ENCODE data around the gene GPR173. TPM values are rescaled to one million over a fixed set of nuclear protein-coding genes. Genes with fewer than 3 reads are reported as not detected.
A peak's percentile ranks its signal among the peaks of the same experiment; 100 is the strongest.

GPR173 gene
- total and polyA plus RNA-seq, 9 of the 15 experiments (the other 6 are each of a cell fraction or from before 2014, with no cell fraction given), result 0.01 TPM; not detected in 8

DNA sequence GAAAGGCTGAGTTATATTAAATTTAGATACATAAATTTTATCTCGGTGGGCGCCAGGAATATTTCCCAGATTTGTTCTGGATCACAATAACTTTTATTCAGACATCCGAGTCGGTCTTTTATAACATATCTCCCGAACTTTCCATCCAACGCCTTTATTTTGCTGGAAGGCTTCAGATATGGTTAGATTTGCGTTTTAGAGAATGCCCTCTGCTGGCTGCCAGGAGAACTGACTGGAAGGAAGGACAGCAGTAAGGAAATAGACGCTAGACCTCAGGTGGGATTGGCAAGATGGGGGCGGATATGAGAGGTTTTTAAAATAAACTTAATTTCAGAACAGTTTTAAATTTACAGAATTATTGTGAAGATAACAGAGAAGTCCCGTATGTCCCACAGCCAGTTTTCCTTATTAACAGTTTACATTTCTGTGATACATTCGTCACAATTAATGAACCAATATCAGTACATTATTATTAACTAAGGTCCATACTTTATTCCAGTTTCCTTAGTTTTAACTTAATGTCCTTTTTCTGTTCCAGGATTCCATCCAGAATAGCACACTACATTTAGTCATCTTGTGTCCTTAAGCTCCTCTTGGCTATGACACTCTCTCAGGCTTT is 40.7 kb downstream of the GPR173 start:
- no peaks in the 10 kb centered on the region; a peak in 1 of 5 replicates for H3K27me3 ChIP-seq (ENCODE audit: control insufficient read depth in 2 of 2, insufficient read depth in 2 of 2, low read length in 2 of 2)
- no TSS peak for BruUV-seq (replicated peaks)
- no peaks in the 10 kb centered on the region for H3K79me2 ChIP-seq (ENCODE audit: control insufficient read depth, insufficient read depth, low read length)
- H3K9ac ChIP-seq (ENCODE audit: insufficient read depth in 1 of 2, low read depth in 2 of 2, low read length in 2 of 2), result no peak overlapping the region
- WGBS (ENCODE audit: insufficient coverage, low coverage, missing lambda C conversion rate), result 8% methylated on average over 11 of the region's 11 CpGs
- H4K20me1 ChIP-seq (replicated peaks; ENCODE audit: control insufficient read depth, insufficient read depth, low read length), result no peaks in the 10 kb centered on the region
- H3K36me3 ChIP-seq (ENCODE audit: control insufficient read depth, insufficient read depth, low read length), result peaks cover 15% of the 10 kb centered on the region; the same call in 2 of the 3 replicates
- no peaks in the 10 kb centered on the region for H3K9me1 ChIP-seq (ENCODE audit: control insufficient read depth, insufficient read depth, low read length)
- POLR2A ChIA-PET, result no interaction called here
- CTCF ChIA-PET (ENCODE audit: low intra/inter-chr PET ratio), result interaction anchor here (1.5 kb wide), 1 partner anchor 18 kb away, joined by 7 read pairs; no protein-coding TSS in a partner anchor
- DNase-seq (ENCODE audit: extremely low read depth in 1 of 4, low spot score in 3 of 4) (peak; percentile 38 to 59 (median 44)), FAIRE-seq (peak; percentile 70), ATAC-seq (no peak)
- H3K27ac ChIP-seq (ENCODE audit: extremely low read depth, low read depth, low read length), result no peak overlapping the region
- H3K4me1 ChIP-seq (replicated peaks in 1 of 2; ENCODE audit: control insufficient read depth in 2 of 2, insufficient read depth in 2 of 2, low read length in 2 of 2), result peaks cover 4 to 5% of the 10 kb centered on the region in 2 experiments; a peak in 2 of 5 replicates
- in situ Hi-C loops (cut with MboI), result no loop called here
- intact Hi-C loops (cut with micrococcal nuclease), result loop anchor here (1.0 kb wide), 1 partner anchor 18 kb away; no protein-coding TSS in a partner anchor
- H2AFZ ChIP-seq (ENCODE audit: low read depth, low read length), result no peak overlapping the region
- no peaks in the 10 kb centered on the region; the same call in 1 of the 2 replicates for H3K9me3 ChIP-seq (replicated peaks; ENCODE audit: control insufficient read depth, insufficient read depth, low read depth, low read length)
- H3K4me3 ChIP-seq, result no peak overlapping the region
- no peak overlapping the region for H3K4me2 ChIP-seq (ENCODE audit: insufficient read depth, low read length)
- TF ChIP-seq SMC3 (conservative IDR thresholded peaks at IDR 0.05; ENCODE audit: insufficient read depth, low read depth, low read length), result peak; percentile 41
- TF ChIP-seq, protein P1, sequence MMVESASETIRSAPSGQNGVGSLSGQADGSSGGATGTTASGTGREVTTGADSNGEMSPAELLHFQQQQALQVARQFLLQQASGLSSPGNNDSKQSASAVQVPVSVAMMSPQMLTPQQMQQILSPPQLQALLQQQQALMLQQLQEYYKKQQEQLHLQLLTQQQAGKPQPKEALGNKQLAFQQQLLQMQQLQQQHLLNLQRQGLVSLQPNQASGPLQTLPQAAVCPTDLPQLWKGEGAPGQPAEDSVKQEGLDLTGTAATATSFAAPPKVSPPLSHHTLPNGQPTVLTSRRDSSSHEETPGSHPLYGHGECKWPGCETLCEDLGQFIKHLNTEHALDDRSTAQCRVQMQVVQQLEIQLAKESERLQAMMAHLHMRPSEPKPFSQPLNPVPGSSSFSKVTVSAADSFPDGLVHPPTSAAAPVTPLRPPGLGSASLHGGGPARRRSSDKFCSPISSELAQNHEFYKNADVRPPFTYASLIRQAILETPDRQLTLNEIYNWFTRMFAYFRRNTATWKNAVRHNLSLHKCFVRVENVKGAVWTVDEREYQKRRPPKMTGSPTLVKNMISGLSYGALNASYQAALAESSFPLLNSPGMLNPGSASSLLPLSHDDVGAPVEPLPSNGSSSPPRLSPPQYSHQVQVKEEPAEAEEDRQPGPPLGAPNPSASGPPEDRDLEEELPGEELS (CRISPR knock-in tag; IDR thresholded peaks at IDR 0.05; ENCODE audit: borderline replicate concordance), result no peak
- peak; percentile 20 to 46; a peak in 3 of 4 replicates for TF ChIP-seq RAD21 (CRISPR knock-in tag; conservative IDR thresholded peaks at IDR 0.05 in 1 of 2, IDR thresholded peaks at IDR 0.05 in 1 of 2)
- no peak for TF ChIP-seq RB1 (IDR thresholded peaks at IDR 0.05; ENCODE audit: low read depth)
- TF ChIP-seq SMARCC2 (IDR thresholded peaks at IDR 0.05; ENCODE audit: low read depth), result no peak
- no peak for TF ChIP-seq ZNF263 (CRISPR knock-in tag; IDR thresholded peaks at IDR 0.05; ENCODE audit: borderline replicate concordance)
- no peak for TF ChIP-seq ZNF436 (CRISPR knock-in tag; IDR thresholded peaks at IDR 0.05)
- no peak for TF ChIP-seq ZNF707 (CRISPR knock-in tag; conservative IDR thresholded peaks at IDR 0.05)
- TF ChIP-seq, protein P2, sequence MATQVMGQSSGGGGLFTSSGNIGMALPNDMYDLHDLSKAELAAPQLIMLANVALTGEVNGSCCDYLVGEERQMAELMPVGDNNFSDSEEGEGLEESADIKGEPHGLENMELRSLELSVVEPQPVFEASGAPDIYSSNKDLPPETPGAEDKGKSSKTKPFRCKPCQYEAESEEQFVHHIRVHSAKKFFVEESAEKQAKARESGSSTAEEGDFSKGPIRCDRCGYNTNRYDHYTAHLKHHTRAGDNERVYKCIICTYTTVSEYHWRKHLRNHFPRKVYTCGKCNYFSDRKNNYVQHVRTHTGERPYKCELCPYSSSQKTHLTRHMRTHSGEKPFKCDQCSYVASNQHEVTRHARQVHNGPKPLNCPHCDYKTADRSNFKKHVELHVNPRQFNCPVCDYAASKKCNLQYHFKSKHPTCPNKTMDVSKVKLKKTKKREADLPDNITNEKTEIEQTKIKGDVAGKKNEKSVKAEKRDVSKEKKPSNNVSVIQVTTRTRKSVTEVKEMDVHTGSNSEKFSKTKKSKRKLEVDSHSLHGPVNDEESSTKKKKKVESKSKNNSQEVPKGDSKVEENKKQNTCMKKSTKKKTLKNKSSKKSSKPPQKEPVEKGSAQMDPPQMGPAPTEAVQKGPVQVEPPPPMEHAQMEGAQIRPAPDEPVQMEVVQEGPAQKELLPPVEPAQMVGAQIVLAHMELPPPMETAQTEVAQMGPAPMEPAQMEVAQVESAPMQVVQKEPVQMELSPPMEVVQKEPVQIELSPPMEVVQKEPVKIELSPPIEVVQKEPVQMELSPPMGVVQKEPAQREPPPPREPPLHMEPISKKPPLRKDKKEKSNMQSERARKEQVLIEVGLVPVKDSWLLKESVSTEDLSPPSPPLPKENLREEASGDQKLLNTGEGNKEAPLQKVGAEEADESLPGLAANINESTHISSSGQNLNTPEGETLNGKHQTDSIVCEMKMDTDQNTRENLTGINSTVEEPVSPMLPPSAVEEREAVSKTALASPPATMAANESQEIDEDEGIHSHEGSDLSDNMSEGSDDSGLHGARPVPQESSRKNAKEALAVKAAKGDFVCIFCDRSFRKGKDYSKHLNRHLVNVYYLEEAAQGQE (IDR thresholded peaks at IDR 0.05; ENCODE audit: borderline replicate concordance), result peak; percentile 35; the same call in 1 of the 2 replicates
- TF ChIP-seq, protein P2 (CRISPR knock-in tag; IDR thresholded peaks at IDR 0.05; ENCODE audit: low read depth), result no peak
- TF ChIP-seq FOXP1 (CRISPR knock-in tag; IDR thresholded peaks at IDR 0.05), result no peak
- TF ChIP-seq MED1 (CRISPR knock-in tag; IDR thresholded peaks at IDR 0.05; ENCODE audit: borderline replicate concordance), result no peak

Measured in K562 (cell line).